OCI-LY1 (cell line): ENCODE results near the gene JAG1.
"Not testable (repeated sequence)": the region's sequence is repeated elsewhere in the genome, so short reads cannot be mapped to it uniquely, and the experiment has no call there.

ENCODE experiments used
- H2AFZ ChIP-seq: fragments of 200-600 bp; sonication (generic), shearing (Covaris generic); 2 replicates; pipeline ENCODE4 v1.6.0; 2014; ENCODE audit warnings: antibody characterized with exemption, mild to moderate bottlenecking, low read length
- H3F3A ChIP-seq: fragments of 200-600 bp; sonication (generic), shearing (Covaris generic); 2 replicates; pipeline ENCODE4 v1.6.0; 2014; ENCODE audit warnings: mild to moderate bottlenecking, antibody characterized with exemption, low read length, moderate library complexity; ENCODE audit not compliant: insufficient read depth
- H3K27ac ChIP-seq: fragments of 200-600 bp; sonication (generic); 2 replicates; pipeline ENCODE4 v1.5.1; 2014; ENCODE audit warnings: low read length, mixed run types, mild to moderate bottlenecking, low read depth; ENCODE audit not compliant: poor library complexity, severe bottlenecking
- H3K27me3 ChIP-seq: fragments of 200-600 bp; sonication (generic); 2 replicates; pipeline ENCODE4 v1.6.0; 2014; ENCODE audit warnings: antibody characterized with exemption, mild to moderate bottlenecking, low read length, moderate library complexity; ENCODE audit not compliant: insufficient read depth
- H3K36me3 ChIP-seq: fragments of 200-600 bp; sonication (generic); 2 replicates; pipeline ENCODE4 v1.6.1; 2014; ENCODE audit warnings: mild to moderate bottlenecking, antibody characterized with exemption, low read length, moderate library complexity, mixed read lengths; ENCODE audit not compliant: insufficient read depth
- H3K4me1 ChIP-seq: fragments of 200-600 bp; sonication (generic); 2 replicates; pipeline ENCODE4 v1.5.1; 2014; ENCODE audit warnings: mild to moderate bottlenecking, low read length, moderate library complexity; ENCODE audit not compliant: insufficient read depth, severe bottlenecking
- H3K4me2 ChIP-seq: fragments of 200-600 bp; sonication (generic), shearing (Covaris generic); 2 replicates; pipeline ENCODE4 v1.6.1; 2014; ENCODE audit warnings: low read length
- H3K4me3 ChIP-seq: fragments of 200-600 bp; sonication (generic); 2 replicates; pipeline ENCODE4 v1.5.1; 2014; ENCODE audit warnings: low read length, low read depth, mild to moderate bottlenecking, mixed read lengths; ENCODE audit not compliant: poor library complexity, severe bottlenecking
- H3K79me2 ChIP-seq: fragments of 200-600 bp; shearing (Covaris generic); 2 replicates; pipeline ENCODE4 v1.6.1; 2016; ENCODE audit warnings: mixed run types, low read length, mixed read lengths; ENCODE audit not compliant: insufficient read depth
- H3K9ac ChIP-seq: fragments of 200-600 bp; sonication (generic), shearing (Covaris generic); 2 replicates; pipeline ENCODE4 v1.6.1; 2014; ENCODE audit warnings: mild to moderate bottlenecking, low read length, mixed read lengths
- H3K9me2 ChIP-seq: fragments of 200-600 bp; sonication (generic), shearing (Covaris generic); 2 replicates; pipeline ENCODE4 v1.6.1; 2014; ENCODE audit warnings: low read depth, mild to moderate bottlenecking, low read length, mixed read lengths
- H3K9me3 ChIP-seq: fragments of 200-600 bp; shearing (Covaris generic); 2 replicates; pipeline ENCODE4 v1.6.1; 2014; ENCODE audit warnings: low read length, mixed read lengths
- H4K20me1 ChIP-seq: fragments of 200-600 bp; sonication (generic), shearing (Covaris generic); 2 replicates; pipeline ENCODE4 v1.6.0; 2016; ENCODE audit warnings: mild to moderate bottlenecking, low read length; ENCODE audit not compliant: insufficient read depth
- CTCF ChIP-seq: fragments of 200-600 bp; sonication (generic), shearing (Covaris generic); IDR thresholded peaks from 2 replicates; pipeline ENCODE4 v1.5.1; 2017; ENCODE audit warnings: mild to moderate bottlenecking, antibody characterized with exemption, low read length, moderate library complexity, mixed read lengths
- EZH2 ChIP-seq: fragments of 200-600 bp; sonication (generic), shearing (Covaris generic); IDR thresholded peaks from 2 replicates; pipeline ENCODE4 v1.8.0; 2017; ENCODE audit warnings: borderline replicate concordance, mixed run types, mild to moderate bottlenecking, antibody characterized with exemption, low read length, moderate library complexity, mixed read lengths

Gene JAG1

DNA sequence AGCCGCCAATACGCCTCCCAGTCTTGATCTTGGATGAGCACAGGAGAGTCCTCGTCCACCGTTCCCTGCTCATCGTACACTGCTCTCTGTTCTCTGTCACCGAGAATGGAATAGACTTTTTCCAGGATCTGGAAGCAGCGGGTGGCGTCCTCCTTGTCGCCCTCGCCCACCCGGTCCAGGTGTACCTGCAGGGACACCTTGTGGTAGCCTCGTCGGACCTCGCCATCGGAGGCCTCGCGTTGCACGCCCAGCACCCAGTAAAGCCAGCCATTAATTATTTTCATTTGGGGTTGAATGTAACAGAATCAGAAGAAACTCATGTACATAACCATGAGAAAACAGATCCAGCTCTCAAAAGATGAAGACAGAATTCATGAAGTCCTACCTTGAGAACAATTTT lies 59.9 kb downstream of the JAG1 start:
- H3K9me2 ChIP-seq: no peaks in the 10 kb centered on the region
- H3K9ac ChIP-seq: no peak overlapping the region
- no peak for TF ChIP-seq CTCF
- TF ChIP-seq EZH2: no peak

GRCh38 chr20:10613426-10613825 lies 60.4 kb downstream of the JAG1 start:
- H4K20me1 ChIP-seq, H3K27ac ChIP-seq, H2AFZ ChIP-seq, H3K4me3 ChIP-seq, H3K79me2 ChIP-seq, H3K36me3 ChIP-seq, H3K9me3 ChIP-seq, H3K4me1 ChIP-seq, H3K9ac ChIP-seq, H3K9me2 ChIP-seq, H3K27me3 ChIP-seq, H3K4me2 ChIP-seq, H3F3A ChIP-seq: not testable (repeated sequence)

More for the DNA sequence above, 59.9 kb downstream of the JAG1 start:
- no peaks in the 10 kb centered on the region for H3K27me3 ChIP-seq
- no peaks in the 10 kb centered on the region for H4K20me1 ChIP-seq
- H3K27ac ChIP-seq: no peak overlapping the region
- H3F3A ChIP-seq: no peaks in the 10 kb centered on the region
- H2AFZ ChIP-seq: no peak overlapping the region
- no peak overlapping the region for H3K4me3 ChIP-seq
- H3K4me1 ChIP-seq: no peaks in the 10 kb centered on the region
- no peak overlapping the region for H3K4me2 ChIP-seq
- no peaks in the 10 kb centered on the region for H3K79me2 ChIP-seq
- no peaks in the 10 kb centered on the region for H3K9me3 ChIP-seq
- peaks cover 3% of the 10 kb centered on the region for H3K36me3 ChIP-seq

DNA sequence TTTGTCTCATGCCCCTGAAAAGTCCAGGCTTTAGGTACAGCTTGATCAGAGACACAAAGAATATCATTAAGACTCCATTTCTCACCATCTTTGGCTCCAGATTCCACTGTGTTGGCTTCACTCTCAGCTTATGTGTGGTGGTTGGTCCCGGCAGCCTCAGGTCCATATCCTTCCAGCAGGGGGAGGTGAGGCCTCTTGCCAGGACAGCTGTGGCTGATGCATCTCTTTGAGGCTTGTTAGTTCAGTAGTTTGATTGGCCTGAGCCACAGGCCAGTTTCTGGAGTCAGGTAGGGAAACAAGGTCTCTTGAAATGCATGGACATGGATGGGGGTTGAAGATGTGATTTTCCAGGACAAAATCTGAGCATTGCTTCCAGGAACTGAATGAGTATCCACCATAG lies 62.4 kb downstream of the JAG1 start:
- Histone ChIP-seq H3K4me1 (no peaks in the 10 kb centered on the region), H3K27me3 (no peaks in the 10 kb centered on the region), H3K4me2 (no peak overlapping the region), H2AFZ (no peak overlapping the region), H4K20me1 (no peaks in the 10 kb centered on the region), H3K27ac (no peak overlapping the region), H3K79me2 (no peaks in the 10 kb centered on the region), H3K9me2 (no peaks in the 10 kb centered on the region), H3K4me3 (no peak overlapping the region), H3K9me3 (no peaks in the 10 kb centered on the region), H3K9ac (no peak overlapping the region), H3F3A (no peaks in the 10 kb centered on the region), H3K36me3 (peaks cover 4% of the 10 kb centered on the region)
- peak; percentile 46 for TF ChIP-seq CTCF
- no peak for TF ChIP-seq EZH2

DNA sequence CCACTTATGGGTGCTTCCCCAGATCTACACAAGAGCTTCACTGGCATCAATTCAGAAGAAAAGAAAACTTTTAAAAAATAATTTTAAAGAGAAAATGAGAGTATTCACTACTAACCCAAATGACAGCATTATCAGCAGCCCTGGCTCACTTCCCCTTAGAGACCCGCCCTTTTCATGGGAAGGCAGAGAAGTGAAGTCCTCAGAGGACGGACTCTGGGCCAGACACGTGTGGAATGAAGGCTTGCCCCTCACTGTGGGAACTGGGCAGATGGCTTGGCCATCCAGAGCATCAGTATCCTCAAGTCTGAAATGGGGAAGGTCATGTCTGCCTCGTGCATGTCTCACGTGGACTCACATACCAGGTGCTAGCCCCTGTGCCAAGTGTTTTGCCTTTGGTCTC lies 63.5 kb downstream of the JAG1 start:
- H3K79me2 ChIP-seq: no peaks in the 10 kb centered on the region
- H4K20me1 ChIP-seq: no peaks in the 10 kb centered on the region
- no peaks in the 10 kb centered on the region for H3K9me2 ChIP-seq
- H3K4me1 ChIP-seq: no peaks in the 10 kb centered on the region
- no peak overlapping the region for H3K4me2 ChIP-seq
- H3F3A ChIP-seq: no peaks in the 10 kb centered on the region
- peaks cover 4% of the 10 kb centered on the region for H3K36me3 ChIP-seq
- no peak overlapping the region for H3K27ac ChIP-seq
- no peaks in the 10 kb centered on the region for H3K27me3 ChIP-seq
- no peak overlapping the region for H3K4me3 ChIP-seq
- TF ChIP-seq EZH2 (no peak), CTCF (no peak)
- H3K9me3 ChIP-seq: no peaks in the 10 kb centered on the region
- no peak overlapping the region for H2AFZ ChIP-seq
- no peak overlapping the region for H3K9ac ChIP-seq
